Peyer's patch (tissue), 4 donors: Measurements from ENCODE around the gene CD38. TPM values are rescaled to one million over a fixed set of nuclear protein-coding genes. Genes with fewer than 3 reads are reported as not detected.
A peak's percentile ranks its signal among the peaks of the same experiment; 100 is the strongest.
"Not testable (repeated sequence)": the region's sequence is repeated elsewhere in the genome, so short reads cannot be mapped to it uniquely, and the experiment has no call there.

ENCODE experiments used
- DNase-seq, 3 donors: peaks; one replicate each; pipeline ENCODE4 v3.0.0-alpha.2; 2017 to 2019
- H3K27ac ChIP-seq, 4 donors: fragments of 200-600 bp; sonication (generic); one replicate each; pipeline ENCODE4 v1.5.1; 2016 to 2019
- H3K27me3 ChIP-seq, 2 donors: fragments of 200-600 bp; sonication (generic); one replicate each; pipeline ENCODE4 v1.5.1; 2019
- H3K36me3 ChIP-seq, 3 donors: fragments of 200-600 bp; sonication (generic); one replicate each; pipeline ENCODE4 v1.5.1; 2016 to 2019
- H3K4me1 ChIP-seq, 4 donors: fragments of 200-600 bp; sonication (generic); one replicate each; pipeline ENCODE4 v1.5.1; 2016 to 2019
- H3K4me3 ChIP-seq, 4 donors: fragments of 200-600 bp; sonication (generic); 1 replicate in 3 of 4; 2 replicates in 1 of 4; pipeline ENCODE4 v1.5.1; 2016 to 2019; ENCODE audit warnings: mild to moderate bottlenecking in 1 of 4
- H3K9me3 ChIP-seq, 4 donors: fragments of 200-600 bp; sonication (generic); one replicate each; pipeline ENCODE4 v1.5.1; 2016 to 2019; ENCODE audit warnings: mild to moderate bottlenecking in 1 of 4
- CTCF ChIP-seq, 6 experiments: fragments of 450-650 bp in 4 of 6; fragments of 200-600 bp in 2 of 6; sonication (generic) in 1 of 6; IDR thresholded peaks; one replicate each; pipeline ENCODE4 v1.5.1; 2017 to 2019; ENCODE audit warnings: antibody characterized with exemption in 6 of 6, mild to moderate bottlenecking in 3 of 6, moderate library complexity in 1 of 6
- POLR2A ChIP-seq, 2 donors: fragments of 450-650 bp; IDR thresholded peaks; one replicate each; pipeline ENCODE4 v1.5.1; 2017; ENCODE audit warnings: antibody characterized with exemption in 2 of 2, mild to moderate bottlenecking in 2 of 2, moderate library complexity in 2 of 2
- total RNA-seq, 4 donors: library from RNA; depleted of rRNA; stranded (reverse); fragments of >200 nt; gene quantifications; one replicate each; pipeline ENCODE4 v1.1.0, GENCODE V29; 2016

The CD38 gene
- total RNA-seq = 10 to 100 TPM in 1 of 4 donors, 1 to 10 TPM in 3; 2.1 to 19.0 (median 3.9) TPM

DNA sequence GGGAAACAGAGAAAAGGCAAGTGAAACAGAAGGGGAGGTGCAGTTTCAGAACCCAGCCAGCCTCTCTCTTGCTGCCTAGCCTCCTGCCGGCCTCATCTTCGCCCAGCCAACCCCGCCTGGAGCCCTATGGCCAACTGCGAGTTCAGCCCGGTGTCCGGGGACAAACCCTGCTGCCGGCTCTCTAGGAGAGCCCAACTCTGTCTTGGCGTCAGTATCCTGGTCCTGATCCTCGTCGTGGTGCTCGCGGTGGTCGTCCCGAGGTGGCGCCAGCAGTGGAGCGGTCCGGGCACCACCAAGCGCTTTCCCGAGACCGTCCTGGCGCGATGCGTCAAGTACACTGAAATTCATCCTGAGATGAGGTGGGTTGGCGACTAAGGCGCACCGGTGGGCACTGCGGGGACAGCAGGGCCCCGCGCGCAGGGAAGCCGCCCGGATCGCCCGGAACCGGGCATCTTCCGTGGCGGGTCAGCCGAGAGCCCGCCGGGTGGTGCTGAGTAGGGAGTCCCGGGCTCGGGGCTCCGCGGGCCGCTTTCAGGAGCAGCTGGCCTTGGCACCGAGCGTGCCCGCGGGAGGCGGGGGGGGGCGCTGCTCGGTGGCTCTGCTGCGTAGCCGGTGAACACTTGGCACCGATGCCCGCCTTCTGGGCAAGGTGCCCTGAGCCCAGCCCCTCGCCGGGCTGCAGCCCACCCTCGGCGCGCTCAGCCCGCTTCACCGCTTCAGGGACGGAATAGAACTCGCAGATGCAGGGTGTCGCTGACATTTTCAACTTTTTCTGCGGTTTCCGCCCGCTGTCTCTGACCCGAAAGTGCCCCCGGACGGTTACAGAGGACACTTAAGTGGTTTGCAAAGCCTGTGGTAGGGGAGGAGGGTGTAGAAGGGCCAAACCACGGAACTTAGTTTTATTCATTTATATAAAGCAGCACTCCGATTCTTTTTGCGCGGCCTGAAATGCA is at the start of gene CD38:
CD38 (plus strand) TSS at position 40 of the 953 bp plus-strand sequence; CDS start at position 127, 87 bp downstream.
- H3K36me3 ChIP-seq = no peaks in the 10 kb centered on the region
- no peak for TF ChIP-seq POLR2A (IDR thresholded peaks at IDR 0.05)
- TF ChIP-seq CTCF (IDR thresholded peaks at IDR 0.05) = no peak
- H3K27me3 ChIP-seq = no peaks in the 10 kb centered on the region
- no peaks in the 10 kb centered on the region for H3K9me3 ChIP-seq
- H3K27ac ChIP-seq = peak within 1 kb of the TSS; percentile 41 to 88 (median 60)
- H3K4me1 ChIP-seq = peaks cover 0 to 6% (median 2%) of the 10 kb centered on the region in 4 donors
- H3K4me3 ChIP-seq = peak within 1 kb of the TSS; percentile 55 to 68 (median 60)
- DNase-seq = peak; percentile 61 to 81 (median 81)

DNA sequence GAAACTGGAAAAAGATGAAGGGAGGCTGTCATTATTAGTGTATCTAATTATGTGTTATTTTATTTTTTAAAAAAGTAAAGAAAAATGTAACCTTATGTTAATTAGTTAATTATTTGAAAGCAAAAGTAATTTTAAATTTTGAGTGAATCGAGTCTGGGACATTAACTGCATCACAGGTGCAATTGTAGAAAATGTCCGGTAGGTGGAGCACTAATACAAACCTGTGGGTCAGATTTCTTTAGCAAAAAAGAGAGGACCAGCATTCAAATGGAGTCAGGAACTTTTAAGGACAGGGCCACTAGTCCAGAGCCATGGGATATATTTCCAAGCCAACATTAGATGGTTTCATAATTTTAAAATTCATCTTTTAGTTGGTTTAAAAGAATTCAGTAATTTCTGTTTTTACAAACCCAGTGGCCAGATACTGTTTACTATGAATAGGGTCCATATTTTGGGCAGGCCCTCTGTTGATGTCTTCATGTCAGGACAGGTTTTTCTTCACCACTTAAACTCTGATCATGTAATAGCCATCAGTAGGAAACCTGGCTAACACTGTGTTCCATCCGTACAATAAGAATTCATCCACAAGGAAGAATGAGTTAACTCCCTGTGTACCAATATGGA is 48.1 kb upstream of the CD38 start:
- Histone ChIP-seq H3K27ac (no peak overlapping the region), H3K4me3 (no peak overlapping the region), H3K9me3 (no peaks in the 10 kb centered on the region), H3K36me3 (no peaks in the 10 kb centered on the region), H3K4me1 (no peaks in the 10 kb centered on the region), H3K27me3 (no peaks in the 10 kb centered on the region)
- DNase-seq = peak in 1 of 3 donors; percentile 61
- TF ChIP-seq POLR2A (IDR thresholded peaks at IDR 0.05) (no peak), CTCF (IDR thresholded peaks at IDR 0.05) (peak; percentile 79 to 92 (median 84))

DNA sequence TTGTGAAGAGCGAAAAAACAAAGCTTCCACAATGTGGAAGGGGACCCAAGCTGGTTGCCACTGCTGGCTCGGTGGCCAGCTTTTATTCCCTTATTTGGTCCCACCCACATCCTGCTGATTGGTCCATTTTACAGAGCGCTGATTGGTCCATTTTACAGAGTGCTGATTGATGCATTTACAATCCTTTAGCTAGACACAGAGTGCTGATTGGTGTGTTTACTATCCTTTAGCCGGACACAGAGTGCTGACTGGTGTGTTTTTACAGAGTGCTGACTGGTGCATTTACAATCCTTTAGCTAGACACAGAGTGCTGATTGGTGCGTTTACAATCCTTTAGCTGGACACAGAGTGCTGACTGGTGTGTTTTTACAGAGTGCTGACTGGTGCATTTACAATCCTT is 45.1 kb upstream of the CD38 start:
- not testable (repeated sequence) for H3K9me3 ChIP-seq, H3K4me3 ChIP-seq, H3K4me1 ChIP-seq, H3K27me3 ChIP-seq, DNase-seq, H3K27ac ChIP-seq, H3K36me3 ChIP-seq

DNA sequence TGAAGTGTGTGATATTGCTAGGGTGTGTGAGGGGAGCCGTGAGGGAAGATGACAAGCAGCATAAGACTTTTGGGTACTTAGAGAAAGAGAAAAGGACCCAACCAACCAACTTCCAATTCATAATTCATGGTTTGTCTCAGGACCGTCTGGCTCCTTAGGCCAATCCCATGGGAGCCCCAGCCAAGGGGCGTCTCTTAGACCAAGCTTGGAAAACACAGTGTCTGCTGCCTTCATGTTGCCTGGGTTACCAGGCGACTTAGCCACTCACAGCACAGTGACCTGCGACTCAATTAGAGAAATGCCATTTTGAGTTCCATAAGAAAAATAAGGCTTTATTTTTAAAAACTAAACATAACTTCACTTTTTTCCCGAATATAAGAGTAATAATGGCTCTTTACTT is 42.6 kb upstream of the CD38 start:
- Histone ChIP-seq H3K36me3 (no peaks in the 10 kb centered on the region), H3K4me1 (no peaks in the 10 kb centered on the region), H3K27ac (no peak overlapping the region), H3K4me3 (no peak overlapping the region), H3K9me3 (no peaks in the 10 kb centered on the region), H3K27me3 (no peaks in the 10 kb centered on the region)
- DNase-seq = no peak
- TF ChIP-seq POLR2A (IDR thresholded peaks at IDR 0.05) = no peak
- no peak for TF ChIP-seq CTCF (IDR thresholded peaks at IDR 0.05)

GRCh38 chr4:15736514-15737050 is 41.5 kb upstream of the CD38 start:
- Histone ChIP-seq H3K27ac (no peak overlapping the region), H3K27me3 (no peaks in the 10 kb centered on the region)

More at GRCh38 chr4:15736514-15737050, 41.5 kb upstream of the CD38 start:
- H3K4me1 ChIP-seq = no peaks in the 10 kb centered on the region
- no peaks in the 10 kb centered on the region for H3K36me3 ChIP-seq
- DNase-seq = no peak
- no peaks in the 10 kb centered on the region for H3K9me3 ChIP-seq
- TF ChIP-seq POLR2A (IDR thresholded peaks at IDR 0.05) (no peak), CTCF (IDR thresholded peaks at IDR 0.05) (no peak)
- no peak overlapping the region for H3K4me3 ChIP-seq
